Measurements from ENCODE around the gene ADISSP. TPM values are rescaled to one million over a fixed set of nuclear protein-coding genes. Genes with fewer than 3 reads are reported as not detected.
A peak's percentile ranks its signal among the peaks of the same experiment; 100 is the strongest.

The ADISSP gene
- total and polyA plus RNA-seq, 2 of the 13 experiments (the other 11 are each of a cell fraction or from before 2014, with no cell fraction given): 38.3 to 90.6 TPM

DNA sequence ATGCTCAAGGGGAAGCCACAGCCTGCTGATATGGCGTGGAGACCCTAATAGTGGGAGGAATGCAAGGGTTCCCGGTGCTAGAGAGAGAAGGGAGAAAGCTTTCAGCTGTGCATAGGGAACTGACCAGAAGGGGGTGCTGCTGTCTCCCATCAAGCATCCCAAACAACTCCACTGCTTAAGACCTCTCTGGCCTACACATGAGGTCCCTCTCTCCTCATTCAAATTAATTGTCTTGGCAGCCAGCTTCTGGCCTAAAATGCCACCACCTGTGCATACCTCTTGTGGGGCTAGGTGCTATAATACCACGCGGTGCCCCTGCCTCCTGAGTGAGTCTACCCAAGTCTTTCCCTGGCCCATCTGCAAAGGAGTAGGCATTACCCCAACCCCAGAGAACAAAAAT is 14.5 kb downstream of the ADISSP start (continued):
- TF ChIP-seq, protein P1, sequence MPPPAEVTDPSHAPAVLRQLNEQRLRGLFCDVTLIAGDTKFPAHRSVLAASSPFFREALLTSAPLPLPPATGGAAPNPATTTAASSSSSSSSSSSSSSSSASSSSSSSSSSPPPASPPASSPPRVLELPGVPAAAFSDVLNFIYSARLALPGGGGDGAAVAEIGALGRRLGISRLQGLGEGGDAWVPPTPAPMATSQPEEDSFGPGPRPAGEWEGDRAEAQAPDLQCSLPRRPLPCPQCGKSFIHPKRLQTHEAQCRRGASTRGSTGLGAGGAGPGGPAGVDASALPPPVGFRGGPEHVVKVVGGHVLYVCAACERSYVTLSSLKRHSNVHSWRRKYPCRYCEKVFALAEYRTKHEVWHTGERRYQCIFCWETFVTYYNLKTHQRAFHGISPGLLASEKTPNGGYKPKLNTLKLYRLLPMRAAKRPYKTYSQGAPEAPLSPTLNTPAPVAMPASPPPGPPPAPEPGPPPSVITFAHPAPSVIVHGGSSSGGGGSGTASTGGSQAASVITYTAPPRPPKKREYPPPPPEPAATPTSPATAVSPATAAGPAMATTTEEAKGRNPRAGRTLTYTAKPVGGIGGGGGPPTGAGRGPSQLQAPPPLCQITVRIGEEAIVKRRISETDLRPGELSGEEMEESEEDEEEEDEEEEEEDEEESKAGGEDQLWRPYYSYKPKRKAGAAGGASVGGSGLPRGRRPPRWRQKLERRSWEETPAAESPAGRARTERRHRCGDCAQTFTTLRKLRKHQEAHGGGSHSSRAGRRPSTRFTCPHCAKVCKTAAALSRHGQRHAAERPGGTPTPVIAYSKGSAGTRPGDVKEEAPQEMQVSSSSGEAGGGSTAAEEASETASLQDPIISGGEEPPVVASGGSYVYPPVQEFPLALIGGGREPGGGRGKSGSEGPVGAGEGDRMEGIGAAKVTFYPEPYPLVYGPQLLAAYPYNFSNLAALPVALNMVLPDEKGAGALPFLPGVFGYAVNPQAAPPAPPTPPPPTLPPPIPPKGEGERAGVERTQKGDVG (CRISPR knock-in tag; IDR thresholded peaks at IDR 0.05; ENCODE audit: borderline replicate concordance): no peak
- TF ChIP-seq HCFC1 (IDR thresholded peaks at IDR 0.05; ENCODE audit: low read depth, low read length) (no peak), CCAR2 (optimal IDR thresholded peaks at IDR 0.05; ENCODE audit: low read depth, low read length) (no peak), DPF2 (CRISPR knock-in tag; IDR thresholded peaks at IDR 0.05; ENCODE audit: borderline replicate concordance, low read depth) (no peak), GPN1 (CRISPR knock-in tag; IDR thresholded peaks at IDR 0.05; ENCODE audit: borderline replicate concordance) (no peak), AKAP8 (CRISPR knock-in tag; IDR thresholded peaks at IDR 0.05) (0 out of 2 replicates have a peak, but pooled peaks have one; percentile 36), KDM4B (CRISPR knock-in tag; IDR thresholded peaks at IDR 0.05) (no peak), ZNF772 (CRISPR knock-in tag; IDR thresholded peaks at IDR 0.05) (no peak), ARID4A (CRISPR knock-in tag; IDR thresholded peaks at IDR 0.05; ENCODE audit: borderline replicate concordance) (peak; percentile 20; the same call in 1 of the 2 replicates), NPAS2 (CRISPR knock-in tag; IDR thresholded peaks at IDR 0.05; ENCODE audit: borderline replicate concordance) (no peak), ZNF431 (CRISPR knock-in tag; IDR thresholded peaks at IDR 0.05; ENCODE audit: borderline replicate concordance, low read depth) (no peak), ZNF24 (IDR thresholded peaks at IDR 0.05) (no peak), AGO2 (optimal IDR thresholded peaks at IDR 0.05; ENCODE audit: low read depth, low read length) (no peak), XRCC5 (optimal IDR thresholded peaks at IDR 0.05; ENCODE audit: low read length) (peak; percentile 85), KAT2B (IDR thresholded peaks at IDR 0.05; ENCODE audit: borderline replicate concordance, low read depth, low read length) (no peak), MAFG (CRISPR knock-in tag; IDR thresholded peaks at IDR 0.05) (no peak), ZBTB43 (CRISPR knock-in tag; conservative IDR thresholded peaks at IDR 0.05) (no peak), ZC3H4 (CRISPR knock-in tag; IDR thresholded peaks at IDR 0.05; ENCODE audit: borderline replicate concordance) (no peak)
- TF ChIP-seq, protein P2, sequence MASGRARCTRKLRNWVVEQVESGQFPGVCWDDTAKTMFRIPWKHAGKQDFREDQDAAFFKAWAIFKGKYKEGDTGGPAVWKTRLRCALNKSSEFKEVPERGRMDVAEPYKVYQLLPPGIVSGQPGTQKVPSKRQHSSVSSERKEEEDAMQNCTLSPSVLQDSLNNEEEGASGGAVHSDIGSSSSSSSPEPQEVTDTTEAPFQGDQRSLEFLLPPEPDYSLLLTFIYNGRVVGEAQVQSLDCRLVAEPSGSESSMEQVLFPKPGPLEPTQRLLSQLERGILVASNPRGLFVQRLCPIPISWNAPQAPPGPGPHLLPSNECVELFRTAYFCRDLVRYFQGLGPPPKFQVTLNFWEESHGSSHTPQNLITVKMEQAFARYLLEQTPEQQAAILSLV (CRISPR knock-in tag; IDR thresholded peaks at IDR 0.05; ENCODE audit: borderline replicate concordance): no peak
- TF ChIP-seq, protein P3, sequence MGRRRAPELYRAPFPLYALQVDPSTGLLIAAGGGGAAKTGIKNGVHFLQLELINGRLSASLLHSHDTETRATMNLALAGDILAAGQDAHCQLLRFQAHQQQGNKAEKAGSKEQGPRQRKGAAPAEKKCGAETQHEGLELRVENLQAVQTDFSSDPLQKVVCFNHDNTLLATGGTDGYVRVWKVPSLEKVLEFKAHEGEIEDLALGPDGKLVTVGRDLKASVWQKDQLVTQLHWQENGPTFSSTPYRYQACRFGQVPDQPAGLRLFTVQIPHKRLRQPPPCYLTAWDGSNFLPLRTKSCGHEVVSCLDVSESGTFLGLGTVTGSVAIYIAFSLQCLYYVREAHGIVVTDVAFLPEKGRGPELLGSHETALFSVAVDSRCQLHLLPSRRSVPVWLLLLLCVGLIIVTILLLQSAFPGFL (CRISPR knock-in tag; IDR thresholded peaks at IDR 0.05): no peak

Data from HepG2 (cell line).